ENCODE results near the gene HIP1R.

DNA sequence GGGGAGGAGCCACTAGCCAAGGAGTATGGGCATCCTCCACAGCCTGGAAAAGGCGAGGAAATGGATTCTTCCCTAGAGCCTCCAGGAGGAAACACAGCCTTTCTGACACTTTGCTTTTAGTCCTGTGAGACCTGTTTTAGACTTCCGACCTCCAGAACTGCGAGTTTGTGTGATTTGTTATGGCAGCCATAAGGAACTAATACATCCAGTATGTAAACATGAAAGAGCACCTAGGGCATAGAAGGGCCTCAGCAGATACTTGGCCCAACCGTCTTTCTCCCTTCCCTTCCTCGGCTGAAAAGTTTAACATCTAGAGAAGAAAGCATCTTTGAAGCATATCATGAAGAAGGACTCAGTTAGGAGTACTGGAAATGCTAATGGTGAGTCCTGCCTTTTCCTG, 3.6 kb downstream of the HIP1R start:
- TF ChIP-seq, protein P1, sequence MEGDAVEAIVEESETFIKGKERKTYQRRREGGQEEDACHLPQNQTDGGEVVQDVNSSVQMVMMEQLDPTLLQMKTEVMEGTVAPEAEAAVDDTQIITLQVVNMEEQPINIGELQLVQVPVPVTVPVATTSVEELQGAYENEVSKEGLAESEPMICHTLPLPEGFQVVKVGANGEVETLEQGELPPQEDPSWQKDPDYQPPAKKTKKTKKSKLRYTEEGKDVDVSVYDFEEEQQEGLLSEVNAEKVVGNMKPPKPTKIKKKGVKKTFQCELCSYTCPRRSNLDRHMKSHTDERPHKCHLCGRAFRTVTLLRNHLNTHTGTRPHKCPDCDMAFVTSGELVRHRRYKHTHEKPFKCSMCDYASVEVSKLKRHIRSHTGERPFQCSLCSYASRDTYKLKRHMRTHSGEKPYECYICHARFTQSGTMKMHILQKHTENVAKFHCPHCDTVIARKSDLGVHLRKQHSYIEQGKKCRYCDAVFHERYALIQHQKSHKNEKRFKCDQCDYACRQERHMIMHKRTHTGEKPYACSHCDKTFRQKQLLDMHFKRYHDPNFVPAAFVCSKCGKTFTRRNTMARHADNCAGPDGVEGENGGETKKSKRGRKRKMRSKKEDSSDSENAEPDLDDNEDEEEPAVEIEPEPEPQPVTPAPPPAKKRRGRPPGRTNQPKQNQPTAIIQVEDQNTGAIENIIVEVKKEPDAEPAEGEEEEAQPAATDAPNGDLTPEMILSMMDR (tag by site-specific recombination; IDR thresholded peaks at IDR 0.05): no peak
- TF ChIP-seq SCRT1 (tag by site-specific recombination; IDR thresholded peaks at IDR 0.05; ENCODE audit: borderline replicate concordance) (no peak), KLF1 (tag by site-specific recombination; IDR thresholded peaks at IDR 0.05) (no peak), ZBTB8A (tag by site-specific recombination; IDR thresholded peaks at IDR 0.05) (no peak), ZNF654 (tag by site-specific recombination; IDR thresholded peaks at IDR 0.05; ENCODE audit: low read depth) (no peak), ZNF660 (tag by site-specific recombination; IDR thresholded peaks at IDR 0.05) (no peak), BCL11A (tag by site-specific recombination; IDR thresholded peaks at IDR 0.05; ENCODE audit: low read depth) (no peak), ELK4 (IDR thresholded peaks at IDR 0.05; ENCODE audit: borderline replicate concordance, low read depth, low read length) (no peak), ZNF768 (tag by site-specific recombination; IDR thresholded peaks at IDR 0.05) (no peak), MZF1 (tag by site-specific recombination; IDR thresholded peaks at IDR 0.05; ENCODE audit: borderline replicate concordance) (no peak), ZNF138 (tag by site-specific recombination; IDR thresholded peaks at IDR 0.05; ENCODE audit: borderline replicate concordance) (no peak), ZNF558 (tag by site-specific recombination; IDR thresholded peaks at IDR 0.05) (no peak), ZNF341 (tag by site-specific recombination; IDR thresholded peaks at IDR 0.05; ENCODE audit: low read depth) (no peak)
- TF ChIP-seq, protein P2, sequence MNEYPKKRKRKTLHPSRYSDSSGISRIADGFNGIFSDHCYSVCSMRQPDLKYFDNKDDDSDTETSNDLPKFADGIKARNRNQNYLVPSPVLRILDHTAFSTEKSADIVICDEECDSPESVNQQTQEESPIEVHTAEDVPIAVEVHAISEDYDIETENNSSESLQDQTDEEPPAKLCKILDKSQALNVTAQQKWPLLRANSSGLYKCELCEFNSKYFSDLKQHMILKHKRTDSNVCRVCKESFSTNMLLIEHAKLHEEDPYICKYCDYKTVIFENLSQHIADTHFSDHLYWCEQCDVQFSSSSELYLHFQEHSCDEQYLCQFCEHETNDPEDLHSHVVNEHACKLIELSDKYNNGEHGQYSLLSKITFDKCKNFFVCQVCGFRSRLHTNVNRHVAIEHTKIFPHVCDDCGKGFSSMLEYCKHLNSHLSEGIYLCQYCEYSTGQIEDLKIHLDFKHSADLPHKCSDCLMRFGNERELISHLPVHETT (tag by site-specific recombination; IDR thresholded peaks at IDR 0.05): no peak

All from HEK293 (cell line).